Breast epithelium (tissue), 3 donors: ENCODE data around the gene REL.

Experiments used
- POLR2A ChIP-seq: fragments of 450-650 bp; IDR thresholded peaks from one replicate; pipeline ENCODE4 v1.6.1; 2016; ENCODE audit warnings: antibody characterized with exemption, mild to moderate bottlenecking, moderate library complexity
- TF ChIP-seq, protein P1 (sequence below), 3 donors: fragments of 450-650 bp; IDR thresholded peaks; one replicate each; pipeline ENCODE4 v1.5.1; 2016 to 2017; ENCODE audit warnings: antibody characterized with exemption in 3 of 3, mild to moderate bottlenecking in 3 of 3, moderate library complexity in 3 of 3

DNA sequence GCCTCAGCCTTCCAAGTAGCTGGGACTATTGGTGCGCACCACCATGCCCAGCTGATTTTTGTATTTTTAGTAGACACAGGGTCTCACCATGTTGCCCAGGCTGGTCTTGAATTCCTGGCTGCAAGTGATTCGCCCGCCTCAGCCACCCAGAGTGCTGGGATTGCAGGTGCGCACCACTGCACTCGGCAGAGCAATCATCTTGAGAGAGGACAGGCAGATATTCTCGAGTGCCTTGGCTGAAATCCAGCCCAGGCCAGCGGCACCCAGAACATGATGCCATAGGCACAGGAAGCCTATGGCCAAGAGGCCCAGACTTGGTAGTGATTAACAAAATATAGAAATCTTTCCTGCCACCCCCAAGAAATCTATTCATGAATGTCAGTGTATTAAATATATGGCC lies 78.1 kb downstream of the REL start:
- TF ChIP-seq, protein P1, sequence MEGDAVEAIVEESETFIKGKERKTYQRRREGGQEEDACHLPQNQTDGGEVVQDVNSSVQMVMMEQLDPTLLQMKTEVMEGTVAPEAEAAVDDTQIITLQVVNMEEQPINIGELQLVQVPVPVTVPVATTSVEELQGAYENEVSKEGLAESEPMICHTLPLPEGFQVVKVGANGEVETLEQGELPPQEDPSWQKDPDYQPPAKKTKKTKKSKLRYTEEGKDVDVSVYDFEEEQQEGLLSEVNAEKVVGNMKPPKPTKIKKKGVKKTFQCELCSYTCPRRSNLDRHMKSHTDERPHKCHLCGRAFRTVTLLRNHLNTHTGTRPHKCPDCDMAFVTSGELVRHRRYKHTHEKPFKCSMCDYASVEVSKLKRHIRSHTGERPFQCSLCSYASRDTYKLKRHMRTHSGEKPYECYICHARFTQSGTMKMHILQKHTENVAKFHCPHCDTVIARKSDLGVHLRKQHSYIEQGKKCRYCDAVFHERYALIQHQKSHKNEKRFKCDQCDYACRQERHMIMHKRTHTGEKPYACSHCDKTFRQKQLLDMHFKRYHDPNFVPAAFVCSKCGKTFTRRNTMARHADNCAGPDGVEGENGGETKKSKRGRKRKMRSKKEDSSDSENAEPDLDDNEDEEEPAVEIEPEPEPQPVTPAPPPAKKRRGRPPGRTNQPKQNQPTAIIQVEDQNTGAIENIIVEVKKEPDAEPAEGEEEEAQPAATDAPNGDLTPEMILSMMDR (IDR thresholded peaks at IDR 0.05) = no peak
- TF ChIP-seq POLR2A = no peak
